Left renal pelvis (tissue), 4 donors: ENCODE results near the gene CTNNBL1. TPM values are rescaled to one million over a fixed set of nuclear protein-coding genes. Genes with fewer than 3 reads are reported as not detected.
"Not testable (repeated sequence)": the region's sequence is repeated elsewhere in the genome, so short reads cannot be mapped to it uniquely, and the experiment has no call there.

ENCODE experiments used
- DNase-seq, 4 donors: peaks; one replicate each; pipeline ENCODE4 v3.0.0-alpha.2; 2013; ENCODE audit warnings: low read depth in 4 of 4, low spot score in 3 of 4
- polyA plus RNA-seq, 4 donors: library from polyadenylated mRNA; unstranded; fragments of 120-200 nt; gene quantifications; one replicate each; pipeline ENCODE4 v1.2.1, GENCODE V29; 2013; ENCODE audit not compliant: insufficient read length in 4 of 4

The CTNNBL1 gene
- polyA plus RNA-seq, 4 donors: 44.3 to 50.2 (median 48.0) TPM

GRCh38 chr20:37848706-37849105, 154.9 kb downstream of the CTNNBL1 start:
- no peak for DNase-seq

- DNase-seq: no peak
These were observed 155.3 kb downstream of the CTNNBL1 start for GRCh38 chr20:37849156-37849555.

GRCh38 chr20:37849566-37849965, 155.7 kb downstream of the CTNNBL1 start:
- DNase-seq: no peak

- no peak for DNase-seq
These were observed 156.3 kb downstream of the CTNNBL1 start for GRCh38 chr20:37850036-37850592.

- no peak for DNase-seq
These were observed 157.0 kb downstream of the CTNNBL1 start for GRCh38 chr20:37850724-37851355.

- no peak for DNase-seq
These were observed 158.8 kb downstream of the CTNNBL1 start for GRCh38 chr20:37852666-37853065.

GRCh38 chr20:37853823-37854375, 160.1 kb downstream of the CTNNBL1 start:
- DNase-seq: no peak

GRCh38 chr20:37856034-37856433, 162.2 kb downstream of the CTNNBL1 start:
- not testable (repeated sequence) for DNase-seq

GRCh38 chr20:37856932-37857660, 163.3 kb downstream of the CTNNBL1 start:
- no peak for DNase-seq

GRCh38 chr20:37859406-37860171, 165.8 kb downstream of the CTNNBL1 start:
- no peak for DNase-seq

GRCh38 chr20:37863289-37863688, 169.5 kb downstream of the CTNNBL1 start:
- DNase-seq: no peak

- peak; percentile 21 to 34 (median 26) for DNase-seq
These were observed 170.5 kb downstream of the CTNNBL1 start for GRCh38 chr20:37864298-37864697.

GRCh38 chr20:37866051-37866450, 172.2 kb downstream of the CTNNBL1 start:
- no peak for DNase-seq

- DNase-seq: no peak
These were observed 173.7 kb downstream of the CTNNBL1 start for GRCh38 chr20:37867289-37868195.

GRCh38 chr20:37868851-37869333, 175.1 kb downstream of the CTNNBL1 start:
- DNase-seq: no peak

- DNase-seq: no peak
These were observed 175.6 kb downstream of the CTNNBL1 start for GRCh38 chr20:37869334-37869861.

- DNase-seq: no peak
These were observed 176.5 kb downstream of the CTNNBL1 start for GRCh38 chr20:37870294-37870693.

- DNase-seq: no peak
These were observed 177.9 kb downstream of the CTNNBL1 start for GRCh38 chr20:37871751-37872150.

- no peak for DNase-seq
These were observed 178.3 kb downstream of the CTNNBL1 start for GRCh38 chr20:37872161-37872560.
